C4-2B (cell line): ENCODE measurements around the gene SH2D3C.
A peak's percentile ranks its signal among the peaks of the same experiment; 100 is the strongest.

ENCODE experiments used
- H3K27ac ChIP-seq: fragments of 450-650 bp; 2 replicates; pipeline ENCODE4 v1.5.1; 2017
- ZFX ChIP-seq: fragments of 450-650 bp; IDR thresholded peaks from 2 replicates; pipeline ENCODE4 v1.6.1; 2017
- TF ChIP-seq, protein P1 (sequence below): fragments of 450-650 bp; conservative IDR thresholded peaks from 2 replicates; pipeline ENCODE4 v1.5.1; 2017; ENCODE audit warnings: mild to moderate bottlenecking

The SH2D3C gene

GRCh38 chr9:127803507-127804352, 25.3 kb upstream of the SH2D3C start:
- no peak for TF ChIP-seq ZFX
- TF ChIP-seq, protein P1, sequence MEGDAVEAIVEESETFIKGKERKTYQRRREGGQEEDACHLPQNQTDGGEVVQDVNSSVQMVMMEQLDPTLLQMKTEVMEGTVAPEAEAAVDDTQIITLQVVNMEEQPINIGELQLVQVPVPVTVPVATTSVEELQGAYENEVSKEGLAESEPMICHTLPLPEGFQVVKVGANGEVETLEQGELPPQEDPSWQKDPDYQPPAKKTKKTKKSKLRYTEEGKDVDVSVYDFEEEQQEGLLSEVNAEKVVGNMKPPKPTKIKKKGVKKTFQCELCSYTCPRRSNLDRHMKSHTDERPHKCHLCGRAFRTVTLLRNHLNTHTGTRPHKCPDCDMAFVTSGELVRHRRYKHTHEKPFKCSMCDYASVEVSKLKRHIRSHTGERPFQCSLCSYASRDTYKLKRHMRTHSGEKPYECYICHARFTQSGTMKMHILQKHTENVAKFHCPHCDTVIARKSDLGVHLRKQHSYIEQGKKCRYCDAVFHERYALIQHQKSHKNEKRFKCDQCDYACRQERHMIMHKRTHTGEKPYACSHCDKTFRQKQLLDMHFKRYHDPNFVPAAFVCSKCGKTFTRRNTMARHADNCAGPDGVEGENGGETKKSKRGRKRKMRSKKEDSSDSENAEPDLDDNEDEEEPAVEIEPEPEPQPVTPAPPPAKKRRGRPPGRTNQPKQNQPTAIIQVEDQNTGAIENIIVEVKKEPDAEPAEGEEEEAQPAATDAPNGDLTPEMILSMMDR, result no peak
- peak overlapping the region; percentile 87 for H3K27ac ChIP-seq

- TF ChIP-seq, protein P1, result no peak; the same call in 1 of the 2 replicates
- peak; percentile 89; the same call in 1 of the 2 replicates for TF ChIP-seq ZFX
- peak within 1 kb of the TSS; percentile 87 for H3K27ac ChIP-seq
These were observed 24.3 kb upstream of the SH2D3C start, which contains the start of gene FPGS for GRCh38 chr9:127802576-127803443. Gene FPGS (plus strand): TSS chr9:127802882. CDS start chr9:127802925, 43 bp downstream.

GRCh38 chr9:127801955-127802575, 23.6 kb upstream of the SH2D3C start:
- TF ChIP-seq, protein P1, result no peak; the same call in 1 of the 2 replicates
- TF ChIP-seq ZFX, result no peak
- peak overlapping the region; percentile 87 for H3K27ac ChIP-seq

DNA sequence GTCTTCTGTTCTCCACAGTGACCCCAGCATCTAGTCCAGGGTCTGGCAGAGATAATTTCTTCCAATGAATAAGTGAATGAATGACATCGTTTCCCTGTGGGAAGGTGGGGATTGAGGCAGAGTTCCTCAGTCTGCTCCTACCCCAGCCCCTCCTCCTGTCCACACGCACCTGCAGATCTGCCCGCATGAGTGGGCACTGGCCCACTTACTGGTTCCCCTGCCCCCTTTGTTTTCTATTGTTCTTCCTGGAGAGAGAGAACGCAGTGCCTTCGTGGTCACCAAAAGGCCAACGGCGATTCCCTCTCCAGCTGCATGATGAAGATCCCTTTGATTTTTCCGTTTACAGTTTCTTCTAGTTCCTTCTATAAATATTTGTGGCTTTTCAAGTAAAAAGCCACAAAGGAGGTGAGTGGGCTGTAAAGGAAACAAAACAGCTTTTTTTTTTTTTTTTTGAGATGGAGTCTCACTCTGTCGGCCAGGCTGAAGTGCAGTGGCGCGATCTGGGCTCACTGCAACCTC, 18.4 kb upstream of the SH2D3C start:
- no peak overlapping the region for H3K27ac ChIP-seq
- TF ChIP-seq ZFX, result no peak
- TF ChIP-seq, protein P1, result no peak

DNA sequence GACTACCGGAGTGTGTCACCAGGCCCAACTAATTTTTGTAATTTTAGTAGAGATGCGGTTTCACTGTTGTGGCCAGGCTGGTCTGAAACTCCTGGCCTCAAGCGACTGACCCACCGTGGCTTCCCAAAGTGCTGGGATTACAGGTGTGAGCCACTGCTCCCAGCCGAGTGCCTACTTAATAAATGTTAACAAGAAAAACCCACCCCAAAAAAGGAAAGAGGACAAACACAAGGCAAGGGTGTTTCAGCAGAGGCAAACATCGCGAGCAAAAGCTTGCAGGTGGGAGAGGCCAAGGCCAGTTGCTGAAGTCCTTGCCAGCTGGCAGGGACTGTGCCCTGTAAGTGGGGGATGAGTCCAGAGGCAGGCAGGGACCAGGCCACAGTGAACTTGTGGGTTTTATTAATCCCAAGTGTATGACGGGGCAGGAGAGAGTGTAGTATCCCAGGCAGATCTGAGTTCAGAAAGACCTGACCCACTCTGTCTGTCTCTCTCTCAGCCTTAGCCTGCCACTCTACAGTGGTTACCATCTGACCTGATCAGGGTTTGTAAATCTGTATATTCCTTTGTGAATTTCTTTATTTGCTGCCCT, 17.9 kb upstream of the SH2D3C start:
- no peak for TF ChIP-seq ZFX
- TF ChIP-seq, protein P1, result no peak
- no peak overlapping the region for H3K27ac ChIP-seq

- no peak for TF ChIP-seq ZFX
- TF ChIP-seq, protein P1, result no peak
- no peak overlapping the region for H3K27ac ChIP-seq
These were observed 15.7 kb upstream of the SH2D3C start for GRCh38 chr9:127794001-127794791.
